AG09309 (cell line): ENCODE measurements around the gene ABL2.

ENCODE experiments used
- DNase-seq: peaks from one replicate; pipeline ENCODE4 v3.0.0-alpha.2; 2010; ENCODE audit warnings: low read depth
- H3K4me3 ChIP-seq: 2 replicates; pipeline ENCODE4 v1.5.1; 2011; ENCODE audit warnings: mild to moderate bottlenecking, low read depth, low read length, moderate library complexity; ENCODE audit not compliant: control insufficient read depth
- CTCF ChIP-seq: IDR thresholded peaks from 2 replicates; pipeline ENCODE4 v1.5.1; 2011; ENCODE audit warnings: mild to moderate bottlenecking, low read depth, low read length, inconsistent platforms; ENCODE audit not compliant: insufficient read depth, control insufficient read depth; ENCODE audit errors: missing control alignments

The ABL2 gene

GRCh38 chr1:179108644-179109043 is 120.8 kb downstream of the ABL2 start:
- DNase-seq, result no peak
- TF ChIP-seq CTCF, result no peak
- no peak overlapping the region for H3K4me3 ChIP-seq

GRCh38 chr1:179107706-179108629 is 121.5 kb downstream of the ABL2 start:
- TF ChIP-seq CTCF, result no peak

GRCh38 chr1:179105393-179105792 is 124.1 kb downstream of the ABL2 start:
- no peak overlapping the region for H3K4me3 ChIP-seq
- no peak for DNase-seq
- TF ChIP-seq CTCF, result peak; percentile 46

More at GRCh38 chr1:179107706-179108629, 121.5 kb downstream of the ABL2 start:
- DNase-seq, result no peak
- H3K4me3 ChIP-seq, result no peak overlapping the region

DNA sequence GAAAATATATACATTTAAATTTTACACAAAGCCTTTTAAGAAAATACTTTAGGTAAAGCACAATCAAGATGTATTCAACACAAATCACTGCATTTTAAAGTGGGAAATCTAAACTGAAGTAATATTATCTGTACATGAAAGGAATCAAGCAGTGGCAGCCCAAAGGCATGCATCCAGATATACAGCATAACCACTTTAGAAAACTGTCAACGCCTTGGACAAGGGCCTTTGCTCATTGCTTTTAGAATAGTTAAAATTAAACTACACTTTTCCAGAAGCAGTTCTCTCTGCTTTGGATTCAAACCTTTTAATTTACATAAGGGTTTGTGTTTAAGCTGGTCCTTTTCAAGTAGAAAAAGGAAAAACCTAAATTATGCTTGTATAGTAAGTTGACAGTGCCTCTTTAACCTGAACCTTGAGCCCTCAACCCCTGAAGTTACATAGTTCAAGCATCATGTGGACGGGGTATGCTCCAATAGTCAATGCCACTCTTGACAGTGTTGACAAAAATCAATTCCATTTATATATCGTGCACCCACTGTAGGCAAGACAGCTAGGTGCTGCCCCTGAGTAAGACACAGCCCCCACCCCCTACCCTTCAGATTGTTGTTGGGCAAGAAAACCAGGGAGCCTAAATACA is 124.7 kb downstream of the ABL2 start:
- no peak overlapping the region for H3K4me3 ChIP-seq
- no peak for TF ChIP-seq CTCF
- no peak for DNase-seq

DNA sequence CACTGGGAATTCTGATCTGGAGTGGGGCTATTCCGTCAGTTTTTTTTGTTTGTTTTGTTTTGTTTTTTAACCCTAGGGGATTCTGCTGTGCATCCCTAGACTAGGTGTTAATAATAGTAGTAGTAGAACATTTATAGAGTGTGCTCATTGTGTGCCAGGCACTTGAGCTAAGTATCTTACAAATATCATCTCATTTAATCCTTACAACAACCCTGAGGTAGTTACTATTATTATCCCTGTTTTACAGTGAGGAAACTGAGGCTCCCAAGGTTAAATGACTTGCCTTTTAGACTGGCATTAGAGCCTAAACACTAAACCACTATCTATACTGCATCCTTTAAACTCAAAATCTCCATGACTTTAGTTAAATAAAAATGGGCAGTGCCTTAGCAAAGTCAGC is 125.5 kb downstream of the ABL2 start:
- DNase-seq, result no peak
- no peak overlapping the region for H3K4me3 ChIP-seq
- no peak for TF ChIP-seq CTCF

GRCh38 chr1:179101566-179101965 is 127.9 kb downstream of the ABL2 start:
- TF ChIP-seq CTCF, result no peak
- no peak overlapping the region for H3K4me3 ChIP-seq
- DNase-seq, result no peak
